ENCODE measurements around the gene DNMT3B.

- TF ChIP-seq CTCF (IDR thresholded peaks at IDR 0.05) (no peak), POLR2A (IDR thresholded peaks at IDR 0.05) (no peak)
Measured at GRCh38 chr20:32798046-32798981, 36.1 kb downstream of the DNMT3B start.

Measured in uterus (tissue), 2 donors.